HG02884 (cell line): ENCODE measurements around the gene PGAM5.
"Not testable (repeated sequence)": the region's sequence is repeated elsewhere in the genome, so short reads cannot be mapped to it uniquely, and the experiment has no call there.

Experiments
- ATAC-seq: cut with Tn5 transposase; IDR thresholded peaks from one replicate; pipeline ENCODE4 v1.9.1; 2021; ENCODE audit warnings: mild to moderate bottlenecking, moderate library complexity; ENCODE audit not compliant: unreplicated experiment

Gene PGAM5

DNA sequence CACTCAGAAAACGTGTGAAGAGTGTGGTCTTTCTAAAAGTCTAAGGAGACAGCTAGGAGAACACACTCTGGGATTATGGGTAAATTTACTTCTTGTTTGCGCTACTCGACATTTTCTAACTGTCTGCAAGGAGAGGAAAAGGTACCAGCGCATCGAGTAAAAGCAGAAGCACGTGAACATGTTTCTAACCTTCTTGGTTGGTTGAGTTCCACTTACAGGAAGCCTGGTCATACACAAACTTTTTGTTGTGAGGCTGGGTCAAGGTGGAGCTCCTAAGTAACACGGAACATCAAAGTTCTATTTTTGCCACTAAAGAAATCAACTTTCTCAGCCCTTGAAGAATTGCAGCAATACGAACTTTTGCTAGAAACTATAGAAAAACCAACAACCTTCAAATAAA lies 31.0 kb downstream of the PGAM5 start:
- no peak for ATAC-seq

DNA sequence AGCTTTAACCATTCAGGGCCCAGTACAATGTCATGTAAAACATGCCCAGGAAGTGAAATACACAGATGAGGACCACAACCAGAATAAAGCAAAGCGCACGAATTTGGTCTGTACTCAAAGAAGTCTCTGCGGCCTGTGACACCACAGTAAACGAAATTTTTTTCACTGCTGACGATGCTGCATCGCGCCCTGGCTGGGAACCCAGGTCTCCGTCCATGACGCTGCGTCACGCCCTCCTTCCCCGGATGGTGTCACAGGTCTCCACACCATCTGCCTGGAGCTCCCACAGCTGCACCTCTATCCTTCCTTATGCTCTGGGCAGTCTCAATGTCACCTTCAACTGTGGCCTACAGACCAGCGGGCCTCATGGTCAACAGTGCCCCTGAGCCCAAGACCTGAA lies 33.2 kb downstream of the PGAM5 start:
- ATAC-seq: no peak

DNA sequence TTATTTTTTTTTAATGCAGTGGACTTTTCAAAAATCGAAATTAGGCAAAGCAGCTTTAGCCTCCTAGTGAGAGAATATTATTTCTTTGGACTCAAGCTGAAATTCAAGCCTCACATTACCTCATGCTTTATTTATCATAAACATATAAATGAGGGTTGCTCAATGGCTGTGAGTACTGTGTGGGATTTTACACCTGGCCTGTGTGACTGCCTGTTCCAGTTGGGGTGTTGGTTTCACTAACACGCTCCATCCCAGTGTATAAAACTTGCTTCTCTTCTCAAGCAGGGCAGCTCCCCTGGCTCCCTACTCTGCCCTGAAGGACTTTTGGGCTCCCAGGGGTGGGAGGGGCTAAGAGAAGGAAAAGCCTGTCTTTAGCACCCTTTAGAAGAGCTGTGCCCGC lies 36.0 kb downstream of the PGAM5 start:
- no peak for ATAC-seq

DNA sequence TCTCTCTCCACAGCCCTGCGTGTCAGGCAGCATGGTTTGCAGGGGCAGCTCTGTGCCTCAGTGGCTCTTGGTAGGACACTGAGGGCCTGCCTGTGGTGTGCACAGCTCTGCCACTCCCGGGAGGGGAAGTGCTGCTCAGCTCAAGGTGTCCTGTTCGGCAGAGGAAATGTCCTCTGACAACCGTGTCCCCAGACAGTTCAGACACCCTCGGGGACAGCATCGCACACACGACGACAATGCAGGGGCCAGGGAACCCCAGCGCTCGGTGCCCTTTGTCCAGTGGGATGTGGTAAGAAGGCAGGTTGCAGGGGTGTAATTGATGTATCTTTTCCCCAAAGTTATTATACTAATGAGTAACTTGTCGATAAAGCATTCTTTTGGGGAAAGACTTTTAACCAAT lies 36.8 kb downstream of the PGAM5 start:
- ATAC-seq: no peak

DNA sequence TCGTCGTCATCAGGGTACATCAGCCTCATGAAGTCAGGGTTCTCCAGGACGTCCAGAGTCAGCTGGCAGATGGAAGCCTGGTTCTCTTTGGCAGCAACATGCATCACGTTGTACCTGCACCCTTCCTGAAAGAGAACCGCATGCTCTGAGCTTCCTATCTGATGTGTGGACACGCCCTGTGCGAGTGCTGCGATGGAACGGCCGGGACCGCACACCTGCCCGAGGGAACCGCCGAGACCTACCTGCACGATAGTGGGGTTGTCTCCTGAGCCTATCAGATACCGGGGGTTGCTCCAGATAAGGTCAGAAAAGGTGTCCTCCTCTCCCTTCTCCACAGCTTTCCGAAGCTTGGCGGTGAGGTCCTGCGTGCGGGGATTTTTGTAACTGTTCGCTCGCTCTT lies 37.3 kb downstream of the PGAM5 start:
- ATAC-seq: no peak

DNA sequence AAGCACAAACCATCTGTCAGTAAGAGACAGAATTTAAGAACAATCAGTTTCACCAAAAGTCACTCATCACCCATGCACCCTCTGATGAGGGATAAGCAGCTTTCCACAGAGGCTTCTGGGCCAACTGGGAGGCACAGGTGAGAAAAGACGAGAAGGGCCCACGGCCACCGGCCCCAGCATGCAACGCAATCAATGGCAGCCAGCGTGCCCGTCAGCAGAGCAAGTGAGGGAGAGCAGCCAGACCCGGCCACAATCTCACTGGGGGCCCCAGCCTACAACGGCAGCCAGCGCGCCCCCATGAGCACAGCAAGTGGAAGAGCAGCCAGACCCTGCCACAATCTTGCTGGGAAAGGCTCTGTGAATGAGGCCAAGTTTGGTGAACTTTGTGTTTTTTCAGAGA lies 37.7 kb downstream of the PGAM5 start:
- no peak for ATAC-seq

DNA sequence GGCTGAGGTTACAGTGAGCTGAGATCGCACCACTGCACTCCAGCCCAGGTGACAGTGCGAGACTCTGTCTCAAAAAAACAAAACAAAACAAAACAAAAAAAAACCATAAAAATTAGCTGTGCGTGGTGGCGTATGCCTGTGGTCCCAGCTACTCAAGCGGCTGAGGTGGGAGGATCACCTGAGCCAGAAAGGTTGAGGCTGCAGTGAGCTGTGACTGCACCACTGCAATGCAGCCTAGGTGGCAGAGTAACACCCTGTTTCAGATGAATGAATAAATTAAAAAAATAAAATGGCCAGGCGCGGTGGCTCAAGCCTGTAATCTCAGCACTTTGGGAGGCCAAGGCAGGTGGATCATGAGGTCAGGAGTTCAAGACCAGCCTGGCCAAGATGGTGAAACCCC lies 43.0 kb downstream of the PGAM5 start:
- ATAC-seq: not testable (repeated sequence)

DNA sequence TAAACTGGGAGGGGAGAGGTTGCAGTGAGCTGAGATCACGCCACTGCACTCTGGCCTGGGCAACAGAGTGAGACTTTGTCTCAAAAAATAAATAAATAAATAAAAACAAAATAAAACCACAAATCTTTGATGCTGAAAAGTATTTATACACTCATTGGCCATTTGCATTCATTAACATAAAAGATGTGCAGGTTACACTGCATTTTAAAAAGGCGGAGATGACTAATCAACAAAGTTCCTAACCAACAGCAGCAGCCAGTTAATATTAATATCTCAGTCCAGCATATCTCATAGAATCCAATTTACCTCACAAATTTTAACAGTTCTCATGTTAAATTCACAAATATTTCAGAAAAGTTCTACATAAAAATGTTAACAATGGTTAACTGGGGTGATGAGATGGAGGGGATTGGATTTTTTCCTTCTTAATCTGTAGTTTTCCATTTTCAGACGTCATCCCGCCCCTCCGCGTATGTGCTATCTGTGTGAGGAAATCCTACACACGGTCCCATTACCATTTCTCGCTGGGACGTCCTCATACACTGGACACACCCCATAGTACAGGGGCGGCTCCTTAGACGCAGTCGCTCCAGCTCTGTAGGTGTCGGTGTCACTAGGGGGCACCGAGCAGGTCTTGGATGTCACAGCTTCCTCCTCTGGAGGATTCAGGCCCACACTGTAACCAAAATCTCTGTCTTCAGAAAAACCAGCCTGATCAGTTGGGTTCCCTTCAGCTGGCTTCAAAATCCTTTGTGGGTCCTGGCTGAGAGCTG lies 43.7 kb downstream of the PGAM5 start:
- ATAC-seq: no peak

DNA sequence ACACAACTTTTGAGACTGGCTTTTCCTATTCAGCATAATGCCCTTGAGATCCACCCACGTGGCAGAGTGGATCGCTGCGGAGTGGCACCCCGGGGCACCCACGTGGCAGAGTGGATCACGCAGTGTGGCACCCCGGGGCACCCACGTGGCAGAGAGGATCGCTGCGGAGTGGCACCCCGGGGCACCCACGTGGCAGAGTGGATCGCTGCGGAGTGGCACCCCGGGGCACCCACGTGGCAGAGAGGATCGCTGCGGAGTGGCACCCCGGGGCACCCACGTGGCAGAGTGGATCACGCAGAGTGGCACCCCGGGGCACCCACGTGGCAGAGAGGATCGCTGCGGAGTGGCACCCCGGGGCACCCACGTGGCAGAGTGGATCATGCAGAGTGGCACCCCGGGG lies 48.2 kb downstream of the PGAM5 start:
- not testable (repeated sequence) for ATAC-seq

DNA sequence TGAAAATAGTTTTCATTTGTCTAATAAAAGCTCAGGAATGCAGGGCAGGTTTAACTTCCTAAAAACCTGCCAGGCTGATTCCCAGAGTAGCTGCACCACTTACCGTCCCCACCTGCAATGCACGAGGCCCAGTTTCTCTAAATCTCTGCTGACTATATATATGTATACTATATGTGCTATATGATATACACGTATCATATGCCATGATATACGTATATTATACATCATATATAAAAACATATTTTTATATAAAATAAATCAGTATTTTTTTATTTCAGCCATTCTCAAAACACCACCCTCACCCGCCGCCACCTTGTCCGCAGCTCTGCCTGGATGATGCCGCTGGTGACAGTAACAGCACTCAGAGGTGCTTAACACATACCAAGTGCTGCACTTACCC lies 48.7 kb downstream of the PGAM5 start:
- no peak for ATAC-seq

DNA sequence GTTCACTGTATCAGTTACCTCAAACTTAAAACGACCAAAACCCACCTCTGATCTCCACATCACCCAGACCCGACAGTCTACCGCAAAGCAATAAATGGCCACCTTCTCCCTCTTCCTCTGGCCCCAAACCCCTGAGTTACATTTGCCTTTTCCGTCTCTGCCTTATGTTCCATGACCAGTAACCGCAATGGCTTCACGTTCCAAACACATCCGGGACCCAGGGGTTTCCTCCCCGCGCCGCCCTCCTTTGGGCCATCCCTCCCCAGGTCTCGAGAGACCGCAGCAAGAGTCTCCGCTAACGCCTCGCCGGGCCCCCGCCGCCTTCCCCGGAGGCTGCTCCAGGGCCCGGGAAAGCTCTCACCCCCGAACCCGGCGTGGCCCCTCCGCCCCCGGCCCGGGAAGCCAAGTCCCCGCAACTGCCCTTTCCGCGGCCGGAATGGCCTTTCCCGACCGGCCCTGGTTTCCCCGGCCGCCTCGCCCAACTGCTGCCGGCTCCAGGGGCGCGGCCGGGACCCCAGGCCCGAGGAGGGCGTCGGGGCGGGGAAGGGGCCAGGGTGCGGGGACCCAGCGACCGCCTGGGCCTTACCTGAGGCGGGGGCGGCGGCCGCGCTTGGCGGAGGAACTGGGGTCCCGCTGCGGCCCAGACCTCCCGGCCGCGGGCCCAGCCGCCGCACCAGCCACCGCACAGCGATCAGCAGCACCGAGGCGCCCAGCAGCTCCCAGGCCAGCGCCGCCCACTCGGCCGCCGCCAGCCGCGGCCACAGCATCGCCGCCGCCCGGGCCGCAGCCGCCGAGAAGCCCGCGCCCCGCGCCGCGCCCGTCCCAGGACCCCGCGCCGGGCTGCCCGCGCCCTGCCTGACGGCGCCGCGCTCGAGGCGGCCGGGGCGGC lies 50.6 kb downstream of the PGAM5 start, which contains the start of gene ANKLE2:
TSS of gene ANKLE2 (minus strand) at position 801 of the 889 bp plus-strand sequence. CDS start at position 767, 34 bp downstream.
- ATAC-seq: peak; percentile 20

DNA sequence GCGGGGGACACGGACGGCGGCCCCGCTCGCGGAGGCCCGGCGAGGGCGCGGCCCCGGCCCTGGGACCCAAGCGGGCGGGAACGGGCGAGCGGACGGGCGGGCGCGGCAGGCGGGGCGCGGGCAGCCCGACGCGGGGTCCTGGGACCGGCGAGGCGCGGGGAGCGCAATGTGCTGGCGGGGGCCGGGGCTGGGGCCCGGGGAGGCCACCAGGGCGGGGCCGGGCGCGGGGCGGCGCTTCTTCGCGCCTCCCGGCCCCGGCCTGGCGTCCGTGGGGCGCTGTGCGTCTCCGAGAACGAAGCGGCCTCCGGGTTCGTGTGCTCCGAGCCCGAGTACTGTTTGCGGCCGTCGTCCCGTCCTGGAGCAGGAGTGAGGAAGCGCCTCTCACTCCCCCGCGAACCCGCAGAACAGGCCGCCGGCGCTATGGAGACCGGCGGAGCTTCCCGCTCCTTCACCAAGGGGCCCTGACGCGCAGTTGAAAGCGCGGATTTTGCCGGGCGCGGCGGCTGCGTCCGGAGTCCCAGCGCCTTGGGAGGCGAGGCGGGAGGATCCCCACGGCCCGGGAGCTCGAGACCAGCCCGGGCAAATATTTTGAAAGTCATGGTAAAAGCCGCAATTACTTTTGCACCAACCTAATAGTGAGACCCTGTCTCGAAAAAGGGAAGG lies 51.4 kb downstream of the PGAM5 start:
- peak; percentile 68 for ATAC-seq

DNA sequence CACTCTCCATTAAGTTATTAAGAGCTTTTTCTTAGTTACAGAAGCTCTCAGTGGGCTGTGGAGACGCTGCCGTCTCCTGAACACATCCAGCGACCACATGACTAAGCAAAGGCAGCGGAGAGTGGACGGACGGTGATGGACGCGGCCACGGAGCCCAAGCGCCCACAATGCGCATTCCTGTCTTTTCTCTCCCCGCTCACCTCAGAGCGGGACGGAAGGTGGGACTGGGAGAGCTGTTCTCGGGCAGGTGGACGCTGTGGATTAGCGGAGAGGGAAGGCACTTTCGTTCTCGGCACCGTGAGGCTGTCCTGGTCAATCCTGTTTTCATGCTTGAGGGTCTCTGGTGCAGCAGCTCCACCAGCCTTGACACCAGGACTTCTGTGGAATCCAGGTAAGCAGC lies 53.6 kb downstream of the PGAM5 start:
- ATAC-seq: no peak

DNA sequence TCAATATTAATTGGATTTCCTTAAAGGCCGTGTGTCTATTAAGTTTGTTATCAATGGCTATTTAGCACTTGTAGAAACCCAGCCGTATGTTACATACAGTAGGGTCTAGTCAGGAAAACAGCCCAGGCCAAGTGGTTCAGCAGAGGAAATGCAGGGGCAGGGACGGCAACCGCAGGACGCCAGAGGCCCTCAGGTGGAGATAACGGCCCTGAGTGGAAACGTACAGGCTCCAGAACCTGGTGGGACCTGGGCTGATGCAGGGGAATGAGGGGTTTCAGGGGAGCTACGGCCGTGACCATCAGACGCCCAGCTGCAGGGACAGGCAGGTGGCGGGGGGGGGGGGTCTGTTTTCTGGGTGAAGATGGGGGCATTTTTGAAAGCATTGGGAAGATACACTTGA lies 54.7 kb downstream of the PGAM5 start:
- ATAC-seq: no peak

DNA sequence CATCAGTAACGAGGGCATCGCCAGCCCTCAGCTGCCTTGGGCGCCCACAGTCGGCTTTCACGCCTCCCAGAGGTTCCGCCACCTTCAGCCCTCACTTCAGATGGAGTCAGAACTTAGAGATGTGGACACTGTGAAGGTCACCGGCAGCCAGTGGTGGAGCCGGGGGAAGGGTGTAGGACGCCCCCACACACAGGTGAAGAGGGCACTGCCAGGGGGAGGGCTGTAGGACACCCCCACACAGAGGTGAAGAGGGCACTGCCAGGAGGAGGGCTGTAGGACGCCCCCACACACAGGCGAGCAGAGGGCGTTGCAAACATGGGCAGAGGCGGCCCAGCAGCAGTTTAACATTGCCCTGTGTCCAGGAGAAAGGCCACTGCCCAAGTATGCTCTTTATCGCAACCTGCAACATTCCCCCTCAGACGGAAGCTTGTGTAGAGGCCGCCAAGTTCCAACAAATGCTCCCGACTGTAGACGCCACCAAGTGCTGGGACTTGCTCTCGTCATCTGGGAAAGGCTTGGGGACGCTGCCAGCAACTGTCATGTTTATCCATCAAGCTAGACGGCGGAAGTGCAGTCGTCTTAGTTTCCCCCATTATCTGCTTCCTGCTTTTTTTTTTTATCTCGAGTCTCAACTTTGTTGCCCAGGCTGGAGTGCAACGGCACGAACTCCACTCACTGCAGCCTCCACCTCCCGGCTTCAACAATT lies 55.9 kb downstream of the PGAM5 start:
- ATAC-seq: no peak

DNA sequence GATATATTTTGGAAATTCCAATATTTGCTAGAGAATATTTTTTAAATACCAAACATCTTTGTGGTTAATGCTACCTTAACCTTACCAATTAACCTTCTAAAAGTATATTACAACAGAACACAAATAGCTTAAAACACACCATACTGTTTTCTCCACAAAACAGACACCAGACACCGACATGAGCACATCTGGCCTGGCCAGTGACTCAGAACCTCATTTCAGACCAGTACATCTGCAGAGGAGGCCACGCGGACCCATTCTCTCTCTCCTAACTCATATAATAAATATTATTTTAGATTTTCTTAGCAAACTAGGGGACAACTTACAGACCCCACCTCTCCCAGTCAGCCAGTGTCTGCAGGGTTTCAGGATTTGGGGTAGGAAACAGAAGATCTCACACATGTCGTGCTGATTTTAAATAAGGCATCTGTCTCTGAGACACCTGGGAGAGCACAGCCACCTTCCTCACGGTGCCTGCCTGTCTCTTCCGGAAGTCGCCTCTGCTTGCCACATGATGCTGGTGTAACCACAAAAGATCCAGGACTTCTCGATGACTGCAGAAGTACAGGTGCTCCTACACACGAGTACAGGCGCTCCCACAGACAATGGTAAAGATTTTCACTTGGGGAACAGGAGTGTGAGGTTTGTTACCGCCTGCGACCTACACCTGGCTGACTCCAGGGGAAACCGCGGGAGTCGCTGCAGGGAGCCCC lies 60.6 kb downstream of the PGAM5 start:
- no peak for ATAC-seq
